GM12872 (cell line): ENCODE measurements around the gene PARN.

Experiments
- TF ChIP-seq, protein P1 (sequence below): IDR thresholded peaks from 3 replicates; pipeline ENCODE4 v1.5.1; 2011; ENCODE audit warnings: low read depth, mild to moderate bottlenecking, low read length, moderate library complexity; ENCODE audit not compliant: insufficient read depth

Gene PARN

DNA sequence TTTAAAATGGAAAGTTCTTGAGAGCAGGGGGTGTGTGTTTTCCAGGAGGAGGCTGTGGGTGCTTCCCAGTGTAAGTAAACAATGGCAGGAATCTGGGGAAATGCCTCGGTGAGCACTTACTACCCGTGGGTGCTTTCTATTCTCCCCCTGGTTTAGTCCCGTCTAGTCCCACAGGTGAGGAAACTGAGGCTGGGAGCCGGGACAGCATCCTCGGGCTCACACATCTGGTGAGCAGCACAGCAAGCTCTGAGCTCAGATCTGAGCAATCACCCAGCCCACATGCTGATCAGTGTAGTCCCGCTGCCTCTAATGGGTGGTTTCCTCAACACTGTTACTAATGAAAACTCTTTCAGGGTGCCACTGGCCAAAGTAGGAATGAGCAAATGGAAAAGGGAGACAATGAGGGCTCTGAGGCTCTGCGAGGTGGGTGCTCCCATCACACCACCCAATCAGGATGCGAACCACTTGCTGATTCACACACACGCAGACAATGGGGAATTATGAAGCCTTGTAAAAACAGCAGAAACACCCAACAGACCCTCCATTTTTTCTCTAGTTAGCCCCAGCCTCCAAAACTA is 202.6 kb downstream of the PARN start:
- TF ChIP-seq, protein P1, sequence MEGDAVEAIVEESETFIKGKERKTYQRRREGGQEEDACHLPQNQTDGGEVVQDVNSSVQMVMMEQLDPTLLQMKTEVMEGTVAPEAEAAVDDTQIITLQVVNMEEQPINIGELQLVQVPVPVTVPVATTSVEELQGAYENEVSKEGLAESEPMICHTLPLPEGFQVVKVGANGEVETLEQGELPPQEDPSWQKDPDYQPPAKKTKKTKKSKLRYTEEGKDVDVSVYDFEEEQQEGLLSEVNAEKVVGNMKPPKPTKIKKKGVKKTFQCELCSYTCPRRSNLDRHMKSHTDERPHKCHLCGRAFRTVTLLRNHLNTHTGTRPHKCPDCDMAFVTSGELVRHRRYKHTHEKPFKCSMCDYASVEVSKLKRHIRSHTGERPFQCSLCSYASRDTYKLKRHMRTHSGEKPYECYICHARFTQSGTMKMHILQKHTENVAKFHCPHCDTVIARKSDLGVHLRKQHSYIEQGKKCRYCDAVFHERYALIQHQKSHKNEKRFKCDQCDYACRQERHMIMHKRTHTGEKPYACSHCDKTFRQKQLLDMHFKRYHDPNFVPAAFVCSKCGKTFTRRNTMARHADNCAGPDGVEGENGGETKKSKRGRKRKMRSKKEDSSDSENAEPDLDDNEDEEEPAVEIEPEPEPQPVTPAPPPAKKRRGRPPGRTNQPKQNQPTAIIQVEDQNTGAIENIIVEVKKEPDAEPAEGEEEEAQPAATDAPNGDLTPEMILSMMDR: no peak

DNA sequence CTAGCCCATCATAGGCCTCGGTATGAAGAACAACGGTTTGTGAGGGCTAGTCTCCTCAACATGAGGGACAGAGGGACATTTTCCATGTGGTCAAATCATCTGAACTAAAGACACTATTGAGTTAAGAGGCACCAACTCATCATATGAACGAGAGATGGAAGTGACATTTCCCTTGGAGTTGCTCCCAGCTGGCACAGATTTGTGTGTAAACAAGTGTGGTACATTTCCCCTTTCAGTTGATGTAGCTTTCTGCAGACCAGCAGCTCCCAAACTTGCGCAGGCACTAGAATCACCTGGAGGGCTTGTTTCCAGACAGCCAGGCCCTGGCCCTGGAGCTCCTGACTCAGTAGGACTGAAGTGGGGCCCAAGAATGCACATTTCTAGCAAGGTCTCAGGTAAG is 205.5 kb downstream of the PARN start:
- TF ChIP-seq, protein P1: no peak

DNA sequence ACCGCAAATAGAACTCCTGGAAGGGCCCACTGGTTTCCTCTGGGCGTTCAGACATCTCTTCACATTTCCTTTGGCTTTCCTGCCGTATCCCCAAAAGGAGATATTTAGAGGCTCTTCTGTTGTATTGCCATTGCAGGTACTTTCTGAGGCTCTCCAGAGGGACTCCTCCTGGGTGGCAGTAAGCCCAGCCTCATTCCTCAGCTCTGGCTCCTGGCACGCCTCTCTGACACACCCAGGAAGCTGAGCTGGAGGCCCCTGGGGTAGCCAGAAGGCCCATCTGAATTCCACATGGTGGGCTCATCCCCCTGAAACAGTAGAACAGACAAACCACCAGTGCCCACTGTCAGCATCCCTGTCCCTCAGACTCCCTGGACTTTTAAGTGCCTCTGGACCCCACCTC is 206.7 kb downstream of the PARN start:
- TF ChIP-seq, protein P1: no peak

DNA sequence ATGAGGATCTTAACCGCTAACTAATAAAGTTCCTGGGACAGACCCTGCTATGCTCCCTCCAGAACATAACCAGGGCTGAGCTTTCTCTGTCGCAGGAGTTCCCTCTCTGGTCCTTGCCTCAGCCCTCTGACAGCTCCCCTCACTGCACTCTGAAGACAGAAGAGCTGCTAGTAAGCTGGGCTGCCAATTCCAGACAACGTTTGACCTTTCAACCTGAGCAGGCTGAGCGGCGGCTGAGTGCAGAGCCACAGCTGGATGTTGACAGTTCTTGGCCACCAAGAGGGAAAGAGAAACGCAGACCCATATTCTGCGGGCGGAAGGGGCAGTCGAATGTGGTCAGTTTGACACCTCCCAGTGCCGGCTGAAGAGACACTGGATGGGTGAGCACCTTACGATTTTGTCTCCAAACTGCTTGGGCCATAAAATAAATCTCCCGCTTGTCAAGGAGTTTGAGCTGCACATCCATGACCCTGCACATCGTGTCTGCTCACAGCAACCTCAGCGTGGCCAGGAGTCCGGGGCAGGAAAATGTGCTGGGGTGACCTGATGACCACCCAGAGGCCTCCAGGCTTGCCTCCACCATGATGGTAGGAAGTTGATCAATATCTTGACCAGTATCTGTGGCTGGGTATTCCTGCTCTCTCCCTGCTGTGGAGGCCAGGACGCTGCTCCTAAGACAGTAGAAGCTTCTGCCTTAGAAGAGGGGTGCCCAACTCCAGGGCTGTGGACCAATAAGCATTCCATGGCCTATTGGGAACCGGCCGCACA is 209.2 kb downstream of the PARN start:
- TF ChIP-seq, protein P1: no peak

DNA sequence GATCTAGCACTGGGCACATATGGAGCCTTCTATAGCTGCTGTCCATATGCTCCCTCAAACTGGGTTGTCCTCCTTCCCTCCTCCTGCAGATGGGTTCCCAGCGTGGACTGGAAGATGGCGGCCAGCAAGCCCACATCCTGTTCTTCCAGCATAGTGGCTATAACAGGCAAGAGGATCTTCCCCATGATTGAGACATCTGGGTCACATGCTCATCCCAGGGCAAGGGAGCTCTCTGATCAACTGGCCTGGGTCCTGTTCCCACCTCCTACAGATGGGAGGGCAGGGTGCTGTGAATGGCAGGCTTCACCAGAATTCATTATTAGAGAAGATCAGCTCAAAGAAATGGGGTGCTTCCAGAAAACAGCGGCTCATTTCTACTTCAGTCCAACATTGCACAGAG is 210.2 kb downstream of the PARN start:
- TF ChIP-seq, protein P1: no peak

DNA sequence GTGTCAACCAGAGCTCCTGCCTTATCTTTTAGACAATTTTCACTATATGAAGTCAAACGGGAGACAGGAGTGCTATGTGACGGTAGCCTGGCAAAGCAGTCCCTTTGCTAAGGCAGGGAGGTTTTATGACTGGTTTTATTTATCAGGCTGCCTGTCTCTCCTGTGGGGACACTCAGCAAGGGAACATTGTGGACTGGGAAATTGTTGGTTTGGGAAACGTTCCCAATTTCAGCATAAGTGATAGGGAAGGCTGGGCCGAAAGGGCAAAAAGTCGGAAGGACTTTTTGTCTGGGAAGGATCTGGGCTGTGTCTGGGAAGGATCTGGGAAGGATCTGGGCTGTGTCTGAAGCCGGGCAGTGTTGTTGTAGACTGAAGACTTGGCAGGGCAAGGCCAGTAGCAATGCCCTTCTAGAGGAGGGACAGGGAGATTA is 211.2 kb downstream of the PARN start:
- TF ChIP-seq, protein P1: no peak

DNA sequence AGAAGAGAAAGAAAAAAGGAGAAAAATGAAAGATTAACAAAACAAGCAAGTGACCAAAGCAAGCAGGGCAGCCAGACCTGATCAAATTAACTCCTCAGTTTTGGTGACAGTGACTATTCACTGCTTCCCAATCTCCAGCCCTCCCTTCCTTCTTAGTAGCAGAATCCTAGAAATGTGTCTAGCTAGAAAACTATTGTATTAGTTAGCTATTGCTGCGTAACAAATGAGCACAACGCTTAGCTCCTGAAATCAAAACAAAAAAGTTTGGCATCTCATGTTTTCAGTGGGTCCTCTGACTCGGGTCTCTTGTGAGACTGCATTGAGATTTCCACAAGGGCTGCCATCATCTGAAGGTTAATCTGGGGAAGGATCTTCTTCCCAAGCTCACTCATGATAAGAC is 213.9 kb downstream of the PARN start:
- TF ChIP-seq, protein P1: no peak
